Measurements from ENCODE around the gene TMEM204. TPM values are rescaled to one million over a fixed set of nuclear protein-coding genes. Genes with fewer than 3 reads are reported as not detected.

Gene TMEM204
- total and polyA plus RNA-seq, 2 donors (not counting 1 experiment from before 2014, with no cell fraction given), result 10.9 to 12.4 TPM

GRCh38 chr16:1494711-1495110, 38.8 kb upstream of the TMEM204 start:
- Histone ChIP-seq H3K4me3 (replicated peaks in 1 of 4; ENCODE audit: control extremely low read depth in 1 of 4, insufficient read depth in 1 of 4, low read depth in 3 of 4, low read length in 4 of 4) (peak overlapping the region in 2 of 4 experiments; percentile 18 to 80), H4K20me1 (ENCODE audit: control insufficient read depth, extremely low read depth, insufficient read depth, low read length) (no peaks in the 10 kb centered on the region), H3K4me2 (ENCODE audit: extremely low read depth, insufficient read depth, low read length) (peak overlapping the region; percentile 70), H3K9ac (ENCODE audit: insufficient read depth, low read length) (no peak overlapping the region), H3K36me3 (ENCODE audit: control insufficient read depth, insufficient read depth, low read length) (peaks cover 12% of the 10 kb centered on the region), H3K4me1 (ENCODE audit: control insufficient read depth, extremely low read depth, insufficient read depth, low read length) (no peaks in the 10 kb centered on the region), H3K27me3 (ENCODE audit: control insufficient read depth, insufficient read depth, low read length) (no peaks in the 10 kb centered on the region), H3K9me3 (ENCODE audit: control insufficient read depth, insufficient read depth, low read depth, low read length) (no peaks in the 10 kb centered on the region), H2AFZ (ENCODE audit: low read length) (no peak overlapping the region), H3K79me2 (ENCODE audit: control insufficient read depth, insufficient read depth, low read length) (peaks cover 12% of the 10 kb centered on the region), H3K27ac (ENCODE audit: insufficient read depth, low read length) (no peak overlapping the region)
- DNase-seq (ENCODE audit: low read depth in 2 of 2), result peak in 1 of 2 donors; percentile 6
- TF ChIP-seq EZH2 (IDR thresholded peaks at IDR 0.05; ENCODE audit: low read length, missing control alignments), result no peak
- no peak for TF ChIP-seq CTCF (conservative IDR thresholded peaks at IDR 0.05 in 1 of 2, IDR thresholded peaks at IDR 0.05 in 1 of 2; ENCODE audit: low read depth in 1 of 2, low read length in 2 of 2)

- peaks cover 14% of the 10 kb centered on the region for H3K36me3 ChIP-seq (ENCODE audit: control insufficient read depth, insufficient read depth, low read length)
Observed at GRCh38 chr16:1495211-1495888, 38.1 kb upstream of the TMEM204 start.

DNA sequence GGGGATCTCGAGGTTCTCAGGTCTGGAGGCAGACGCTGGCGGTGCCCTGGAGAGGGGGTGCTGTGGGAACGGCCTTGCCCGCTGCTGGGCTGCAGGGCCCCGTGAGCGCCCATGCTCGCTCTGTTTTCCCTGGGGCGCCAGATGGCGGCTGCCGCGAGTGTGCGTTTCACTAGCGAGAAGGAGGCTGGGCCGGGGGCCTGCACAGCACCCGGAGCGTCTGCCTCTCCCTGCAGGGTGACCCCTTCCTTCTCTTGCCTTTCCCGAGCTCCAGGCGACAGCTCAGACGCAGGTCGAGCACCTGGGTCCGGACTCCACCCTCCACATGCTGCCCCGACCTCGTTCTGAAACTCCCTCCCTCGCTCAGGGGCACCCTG, 37.6 kb upstream of the TMEM204 start:
- Histone ChIP-seq H3K27me3 (ENCODE audit: control insufficient read depth, insufficient read depth, low read length) (no peaks in the 10 kb centered on the region), H3K4me2 (ENCODE audit: extremely low read depth, insufficient read depth, low read length) (no peak overlapping the region), H3K36me3 (ENCODE audit: control insufficient read depth, insufficient read depth, low read length) (peaks cover 14% of the 10 kb centered on the region), H3K27ac (ENCODE audit: insufficient read depth, low read length) (no peak overlapping the region), H2AFZ (ENCODE audit: low read length) (no peak overlapping the region), H3K4me1 (ENCODE audit: control insufficient read depth, extremely low read depth, insufficient read depth, low read length) (no peaks in the 10 kb centered on the region), H3K79me2 (ENCODE audit: control insufficient read depth, insufficient read depth, low read length) (peaks cover 12% of the 10 kb centered on the region), H4K20me1 (ENCODE audit: control insufficient read depth, extremely low read depth, insufficient read depth, low read length) (no peaks in the 10 kb centered on the region), H3K9ac (ENCODE audit: insufficient read depth, low read length) (no peak overlapping the region), H3K4me3 (replicated peaks in 1 of 4; ENCODE audit: control extremely low read depth in 1 of 4, insufficient read depth in 1 of 4, low read depth in 3 of 4, low read length in 4 of 4) (no peak overlapping the region), H3K9me3 (ENCODE audit: control insufficient read depth, insufficient read depth, low read depth, low read length) (no peaks in the 10 kb centered on the region)
- TF ChIP-seq EZH2 (IDR thresholded peaks at IDR 0.05; ENCODE audit: low read length, missing control alignments), result no peak
- DNase-seq (ENCODE audit: low read depth in 2 of 2), result no peak

More at GRCh38 chr16:1495211-1495888, 38.1 kb upstream of the TMEM204 start:
- Histone ChIP-seq H3K9me3 (ENCODE audit: control insufficient read depth, insufficient read depth, low read depth, low read length) (no peaks in the 10 kb centered on the region), H4K20me1 (ENCODE audit: control insufficient read depth, extremely low read depth, insufficient read depth, low read length) (no peaks in the 10 kb centered on the region), H3K9ac (ENCODE audit: insufficient read depth, low read length) (no peak overlapping the region), H3K79me2 (ENCODE audit: control insufficient read depth, insufficient read depth, low read length) (peaks cover 12% of the 10 kb centered on the region), H2AFZ (ENCODE audit: low read length) (no peak overlapping the region), H3K4me3 (replicated peaks in 1 of 4; ENCODE audit: control extremely low read depth in 1 of 4, insufficient read depth in 1 of 4, low read depth in 3 of 4, low read length in 4 of 4) (no peak overlapping the region), H3K4me1 (ENCODE audit: control insufficient read depth, extremely low read depth, insufficient read depth, low read length) (no peaks in the 10 kb centered on the region), H3K27ac (ENCODE audit: insufficient read depth, low read length) (no peak overlapping the region), H3K27me3 (ENCODE audit: control insufficient read depth, insufficient read depth, low read length) (no peaks in the 10 kb centered on the region), H3K4me2 (ENCODE audit: extremely low read depth, insufficient read depth, low read length) (no peak overlapping the region)
- no peak for TF ChIP-seq EZH2 (IDR thresholded peaks at IDR 0.05; ENCODE audit: low read length, missing control alignments)
- TF ChIP-seq CTCF (conservative IDR thresholded peaks at IDR 0.05 in 1 of 2, IDR thresholded peaks at IDR 0.05 in 1 of 2; ENCODE audit: low read depth in 1 of 2, low read length in 2 of 2), result no peak
- no peak for DNase-seq (ENCODE audit: low read depth in 2 of 2)

Data from fibroblast of lung (primary cell).